Caco-2 (cell line): ENCODE data around the gene CFAP299. TPM values are rescaled to one million over a fixed set of nuclear protein-coding genes. Genes with fewer than 3 reads are reported as not detected.
A peak's percentile ranks its signal among the peaks of the same experiment; 100 is the strongest.

ENCODE experiments used
- BruUV-seq: library from RNA; stranded (reverse); fragments of 400-500 nt; replicated peaks from 2 replicates; lab custom pipeline; 2021; lab: Mats Ljungman, UMichigan
- CTCF ChIA-PET: fragments of 300-600 bp; sonication (Branson Sonifier 250); formaldehyde crosslinking; loops from one replicate; lab custom pipeline; 2022; ENCODE audit warnings: antibody characterized with exemption; lab: Charles Lee
- POLR2A ChIA-PET: fragments of 300-600 bp; sonication (Branson Sonifier 250); formaldehyde crosslinking; loops from one replicate; lab custom pipeline; 2022; ENCODE audit warnings: antibody characterized with exemption; lab: Charles Lee
- DNase-seq, 2 experiments: peaks; one replicate each; pipeline versions ENCODE4 v3.0.0 to v3.0.0-alpha.2; 2020 to 2022
- H3K27me3 ChIP-seq: replicated peaks from 2 replicates; pipeline ENCODE4 v1.6.0; 2011; ENCODE audit warnings: low read length; ENCODE audit not compliant: control insufficient read depth, insufficient read depth
- H3K36me3 ChIP-seq: 2 replicates; pipeline ENCODE4 v1.5.1; 2011; ENCODE audit warnings: low read length; ENCODE audit not compliant: control insufficient read depth, insufficient read depth
- H3K4me1 ChIP-seq: fragments of 250-450 bp; sonication (Bioruptor Pico); 2 replicates; pipeline ENCODE4 v1.5.1; 2020; ENCODE audit warnings: mild to moderate bottlenecking
- H3K4me3 ChIP-seq: 2 replicates; pipeline ENCODE4 v1.5.1; 2011; ENCODE audit warnings: low read depth, mild to moderate bottlenecking, control low read depth, low read length
- H3K9me3 ChIP-seq: fragments of 250-450 bp; sonication (Bioruptor Pico); 2 replicates; pipeline ENCODE4 v1.5.1; 2020; ENCODE audit warnings: mild to moderate bottlenecking, moderate library complexity
- H3K27ac Mint-ChIP-seq: one replicate; pipeline ENCODE4 v1.8.0; 2022; ENCODE audit warnings: mixed read lengths; ENCODE audit not compliant: unreplicated experiment
- H3K27me3 Mint-ChIP-seq: one replicate; pipeline ENCODE4 v1.8.0; 2022; ENCODE audit warnings: mixed read lengths; ENCODE audit not compliant: insufficient read depth, unreplicated experiment
- H3K36me3 Mint-ChIP-seq: one replicate; pipeline ENCODE4 v1.8.0; 2022; ENCODE audit warnings: mild to moderate bottlenecking, mixed read lengths; ENCODE audit not compliant: insufficient read depth, unreplicated experiment
- H3K4me1 Mint-ChIP-seq: one replicate; pipeline ENCODE4 v1.8.0; 2022; ENCODE audit warnings: low read depth, mixed read lengths; ENCODE audit not compliant: unreplicated experiment
- H3K4me3 Mint-ChIP-seq: one replicate; pipeline ENCODE4 v1.8.0; 2022; ENCODE audit warnings: mild to moderate bottlenecking, moderate library complexity, mixed read lengths; ENCODE audit not compliant: unreplicated experiment
- H3K9me3 Mint-ChIP-seq: one replicate; pipeline ENCODE4 v1.8.0; 2022; ENCODE audit warnings: mixed read lengths; ENCODE audit not compliant: unreplicated experiment
- intact Hi-C: fragments of 100-400 bp; cut with micrococcal nuclease; formaldehyde crosslinking; loops from one replicate; pipeline ENCODE4 v1.10.0; 2022; ENCODE audit not compliant: unreplicated experiment
- total RNA-seq: library from RNA; stranded (reverse); gene quantifications from 2 replicates; pipeline ENCODE4 v1.2.3, GENCODE V29; 2022
- TF ChIP-seq, protein P1 (sequence below), 2 experiments: fragments of 200-600 bp in 1 of 2; IDR thresholded peaks; 1 replicate in 1 of 2; 2 replicates in 1 of 2; pipeline versions ENCODE4 v1.5.1 to v1.8.0; 2011 to 2022; ENCODE audit warnings: antibody characterized with exemption in 1 of 2, control low read depth in 1 of 2, inconsistent platforms in 1 of 2, low read depth in 1 of 2, low read length in 1 of 2, mild to moderate bottlenecking in 1 of 2, moderate library complexity in 1 of 2; ENCODE audit not compliant: insufficient read depth in 1 of 2, severe bottlenecking in 1 of 2, unreplicated experiment in 1 of 2

CFAP299 gene
- total RNA-seq, 1 experiment from 2014 or later, result not detected

DNA sequence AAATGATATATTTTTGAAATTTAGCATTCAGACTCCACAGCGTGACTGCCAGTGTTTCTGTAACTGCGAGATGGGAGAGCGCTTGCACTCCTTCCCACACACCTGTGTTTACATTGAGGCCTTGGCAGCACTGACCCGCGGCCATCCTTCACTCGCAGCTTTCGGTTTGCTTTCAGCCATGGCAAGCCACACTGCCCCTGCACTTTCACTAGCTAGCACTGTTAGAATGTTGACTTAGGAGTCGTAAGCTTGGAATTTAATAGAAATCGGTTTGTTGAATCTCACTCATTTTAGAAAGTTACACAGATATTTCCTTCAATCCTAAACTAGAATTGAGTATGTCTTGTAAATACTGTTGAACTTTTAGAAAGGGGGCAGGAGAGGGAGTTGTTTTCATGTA, 136.2 kb downstream of the CFAP299 start:
- Mint-ChIP-seq H3K4me3 (no peak overlapping the region), H3K36me3 (no peaks in the 10 kb centered on the region), H3K4me1 (no peaks in the 10 kb centered on the region), H3K27ac (no peak overlapping the region), H3K27me3 (peaks cover 2% of the 10 kb centered on the region), H3K9me3 (no peaks in the 10 kb centered on the region)
- no peaks in the 10 kb centered on the region for H3K4me1 ChIP-seq
- TF ChIP-seq, protein P1, sequence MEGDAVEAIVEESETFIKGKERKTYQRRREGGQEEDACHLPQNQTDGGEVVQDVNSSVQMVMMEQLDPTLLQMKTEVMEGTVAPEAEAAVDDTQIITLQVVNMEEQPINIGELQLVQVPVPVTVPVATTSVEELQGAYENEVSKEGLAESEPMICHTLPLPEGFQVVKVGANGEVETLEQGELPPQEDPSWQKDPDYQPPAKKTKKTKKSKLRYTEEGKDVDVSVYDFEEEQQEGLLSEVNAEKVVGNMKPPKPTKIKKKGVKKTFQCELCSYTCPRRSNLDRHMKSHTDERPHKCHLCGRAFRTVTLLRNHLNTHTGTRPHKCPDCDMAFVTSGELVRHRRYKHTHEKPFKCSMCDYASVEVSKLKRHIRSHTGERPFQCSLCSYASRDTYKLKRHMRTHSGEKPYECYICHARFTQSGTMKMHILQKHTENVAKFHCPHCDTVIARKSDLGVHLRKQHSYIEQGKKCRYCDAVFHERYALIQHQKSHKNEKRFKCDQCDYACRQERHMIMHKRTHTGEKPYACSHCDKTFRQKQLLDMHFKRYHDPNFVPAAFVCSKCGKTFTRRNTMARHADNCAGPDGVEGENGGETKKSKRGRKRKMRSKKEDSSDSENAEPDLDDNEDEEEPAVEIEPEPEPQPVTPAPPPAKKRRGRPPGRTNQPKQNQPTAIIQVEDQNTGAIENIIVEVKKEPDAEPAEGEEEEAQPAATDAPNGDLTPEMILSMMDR (IDR thresholded peaks at IDR 0.05; ENCODE audit: insufficient read depth in 1 of 2, low read depth in 1 of 2, low read length in 1 of 2, severe bottlenecking in 1 of 2, unreplicated experiment in 1 of 2), result no peak
- H3K9me3 ChIP-seq, result no peaks in the 10 kb centered on the region
- no peak overlapping the region for H3K4me3 ChIP-seq
- no peaks in the 10 kb centered on the region for H3K36me3 ChIP-seq
- ChIA-PET POLR2A (no interaction called here), CTCF (no interaction called here)
- H3K27me3 ChIP-seq, result no peaks in the 10 kb centered on the region
- no TSS peak for BruUV-seq
- DNase-seq, result peak in 1 of 2 experiments; percentile 31
- intact Hi-C loops, result no loop called here

DNA sequence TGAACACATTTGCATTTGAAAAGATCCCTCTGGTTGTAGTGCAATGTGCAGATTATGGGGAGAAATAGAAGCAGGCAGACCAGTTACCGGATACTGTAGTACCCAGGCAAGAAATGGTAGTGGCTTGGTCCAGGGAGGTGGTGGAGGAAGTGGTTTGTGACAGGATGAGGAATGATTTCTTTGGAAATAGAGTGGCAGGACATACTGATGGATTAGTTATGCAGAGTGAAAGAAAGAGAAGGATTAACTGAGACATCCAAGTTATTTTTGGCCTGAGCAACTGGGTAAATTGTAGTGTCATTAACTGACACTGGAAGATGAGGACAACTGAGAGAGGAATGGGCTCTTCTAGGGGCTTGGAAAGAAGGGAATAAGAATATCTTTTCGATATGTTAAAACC, 139.7 kb downstream of the CFAP299 start:
- no peak overlapping the region for H3K27ac Mint-ChIP-seq
- H3K4me1 Mint-ChIP-seq, result no peaks in the 10 kb centered on the region
- TF ChIP-seq, protein P1 (IDR thresholded peaks at IDR 0.05; ENCODE audit: insufficient read depth in 1 of 2, low read depth in 1 of 2, low read length in 1 of 2, severe bottlenecking in 1 of 2, unreplicated experiment in 1 of 2), result no peak
- BruUV-seq, result no TSS peak
- H3K4me3 Mint-ChIP-seq, result no peak overlapping the region
- H3K9me3 Mint-ChIP-seq, result no peaks in the 10 kb centered on the region
- Histone ChIP-seq H3K4me1 (no peaks in the 10 kb centered on the region), H3K9me3 (no peaks in the 10 kb centered on the region), H3K36me3 (no peaks in the 10 kb centered on the region), H3K27me3 (no peaks in the 10 kb centered on the region), H3K4me3 (no peak overlapping the region)
- no peaks in the 10 kb centered on the region for H3K36me3 Mint-ChIP-seq
- ChIA-PET POLR2A (no interaction called here), CTCF (no interaction called here)
- H3K27me3 Mint-ChIP-seq, result no peaks in the 10 kb centered on the region
- intact Hi-C loops, result no loop called here
- no peak for DNase-seq

DNA sequence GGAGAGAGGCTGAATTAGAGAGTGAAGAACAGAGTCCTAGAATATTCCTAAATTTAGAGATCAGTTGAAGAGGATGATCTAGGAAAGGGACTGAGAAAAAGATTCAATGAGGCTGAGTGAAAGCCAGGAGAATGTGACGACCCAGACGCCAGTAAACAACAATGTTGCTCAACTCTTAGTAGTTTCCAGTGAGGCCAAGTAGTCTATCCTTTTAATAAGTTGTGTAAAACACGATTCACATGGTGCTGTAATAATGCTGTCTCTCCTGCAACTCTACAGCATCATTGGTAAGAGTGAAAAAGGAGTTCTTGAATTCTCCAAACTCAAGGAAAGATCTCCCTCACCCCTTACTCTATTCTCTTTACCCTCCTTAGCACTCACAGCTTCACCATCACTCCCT, 140.3 kb downstream of the CFAP299 start:
- no TSS peak for BruUV-seq
- Mint-ChIP-seq H3K4me1 (no peaks in the 10 kb centered on the region), H3K27ac (no peak overlapping the region), H3K27me3 (no peaks in the 10 kb centered on the region), H3K9me3 (no peaks in the 10 kb centered on the region), H3K4me3 (no peak overlapping the region), H3K36me3 (no peaks in the 10 kb centered on the region)
- Histone ChIP-seq H3K4me1 (no peaks in the 10 kb centered on the region), H3K27me3 (no peaks in the 10 kb centered on the region), H3K36me3 (no peaks in the 10 kb centered on the region), H3K9me3 (no peaks in the 10 kb centered on the region), H3K4me3 (no peak overlapping the region)
- intact Hi-C loops, result no loop called here
- CTCF ChIA-PET, result no interaction called here
- DNase-seq, result no peak
- POLR2A ChIA-PET, result no interaction called here
- TF ChIP-seq, protein P1 (IDR thresholded peaks at IDR 0.05; ENCODE audit: insufficient read depth in 1 of 2, low read depth in 1 of 2, low read length in 1 of 2, severe bottlenecking in 1 of 2, unreplicated experiment in 1 of 2), result no peak
